ENCODE results near the gene JKAMP.
A peak's percentile ranks its signal among the peaks of the same experiment; 100 is the strongest.
"Not testable (repeated sequence)": the region's sequence is repeated elsewhere in the genome, so short reads cannot be mapped to it uniquely, and the experiment has no call there.

The JKAMP gene

DNA sequence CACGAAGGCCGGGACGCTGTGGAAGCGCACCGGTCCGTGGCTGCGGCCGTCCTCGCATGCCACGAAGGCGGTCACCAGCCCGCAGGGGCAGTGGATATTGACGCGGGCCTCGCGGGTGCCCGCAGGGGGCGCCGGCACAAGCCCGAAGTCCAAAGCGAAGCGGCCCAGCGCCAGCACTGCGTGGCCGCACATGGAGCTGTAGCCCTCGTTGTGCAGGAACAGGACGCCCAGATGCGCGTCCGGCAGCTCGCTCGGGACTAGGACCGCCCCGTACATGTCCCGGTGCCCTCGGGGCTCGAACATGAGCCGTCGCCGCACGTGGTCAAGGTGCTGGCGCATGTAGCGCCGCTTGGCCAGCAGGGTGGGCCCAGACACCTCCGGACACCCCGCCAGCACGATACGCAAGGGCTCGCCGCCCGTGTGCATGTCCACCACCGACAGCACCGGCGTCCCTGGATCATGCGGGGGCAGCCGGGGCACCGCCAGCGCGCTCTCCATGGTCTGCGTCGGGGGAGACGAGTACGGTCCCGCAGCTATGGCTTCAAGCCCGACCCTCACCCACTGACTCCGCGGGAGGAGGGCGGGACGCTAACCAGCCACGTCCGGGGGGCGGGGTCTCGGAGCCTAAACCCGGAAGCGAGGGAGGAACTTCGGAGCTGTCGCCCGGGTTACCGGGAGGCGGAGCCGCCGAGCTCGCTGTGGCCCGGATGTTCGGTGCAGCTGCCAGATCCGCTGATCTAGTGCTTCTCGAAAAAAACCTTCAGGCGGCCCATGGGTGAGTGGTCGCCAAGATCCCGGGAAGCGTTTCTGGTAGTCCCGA lies at the start of gene JKAMP, which contains the start of gene L3HYPDH:
Gene JKAMP (plus strand): TSS at position 699 of the 820 bp plus-strand sequence. CDS start 73 bp downstream, at position 772.
Gene L3HYPDH (minus strand): TSS at position 590 of the 820 bp plus-strand sequence. CDS start 92 bp downstream, at position 498.
- DNase-seq, result peak; percentile 99

GRCh38 chr14:59435101-59435500 lies 49.2 kb upstream of the JKAMP start:
- DNase-seq, result no peak

DNA sequence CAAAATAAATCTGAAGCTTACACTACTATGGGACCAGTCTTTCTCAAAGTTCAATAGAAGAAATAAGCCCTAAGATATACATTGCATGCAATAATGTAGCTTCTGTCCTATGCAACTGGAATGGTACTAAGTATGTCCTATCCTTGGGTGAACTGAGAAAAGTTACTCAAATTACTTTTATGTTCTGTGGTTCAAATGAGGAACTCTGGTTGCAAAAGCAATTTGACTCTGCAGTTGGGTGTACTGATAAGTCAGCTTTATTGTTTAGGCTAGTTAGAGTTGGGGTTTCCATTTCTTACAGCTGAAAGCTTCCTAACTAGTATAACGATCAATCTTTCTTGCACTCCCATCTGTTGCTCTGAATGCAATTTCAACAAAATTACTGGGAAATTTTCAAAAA lies 48.3 kb upstream of the JKAMP start:
- DNase-seq, result no peak

GRCh38 chr14:59438195-59438647 lies 46.1 kb upstream of the JKAMP start:
- DNase-seq, result no peak

DNA sequence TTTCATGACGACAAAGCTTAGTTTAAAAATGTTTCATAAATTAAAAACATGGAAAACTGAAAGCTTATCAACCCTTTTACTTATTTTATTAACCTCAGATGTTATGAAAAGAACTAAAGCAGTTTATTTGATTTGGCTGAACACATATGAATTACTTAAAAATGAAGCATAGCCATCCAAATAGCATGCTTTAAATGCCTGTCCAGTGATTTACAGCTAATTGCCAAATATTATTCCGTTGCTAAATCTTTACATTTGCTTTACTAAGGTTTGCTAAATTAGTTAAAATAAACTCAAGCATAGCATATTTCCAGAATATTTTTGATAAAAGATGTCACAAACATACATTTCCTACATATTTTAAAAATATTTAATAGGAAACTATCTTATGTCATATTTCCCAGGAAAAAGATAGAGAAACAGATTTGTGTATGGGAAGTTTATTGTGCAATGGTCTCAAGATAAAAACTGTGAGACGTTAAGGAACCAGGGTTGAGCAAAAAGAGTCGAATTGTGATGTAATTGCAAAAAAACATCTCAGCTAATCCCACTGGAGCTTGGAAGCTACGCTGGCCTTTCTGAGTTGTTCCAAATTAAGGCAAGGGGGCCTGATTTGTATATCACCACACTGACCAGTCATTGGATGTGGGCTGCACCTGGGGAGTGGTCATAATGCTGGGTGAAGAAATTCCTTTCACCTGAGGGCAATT lies 44.9 kb upstream of the JKAMP start:
- DNase-seq, result no peak

DNA sequence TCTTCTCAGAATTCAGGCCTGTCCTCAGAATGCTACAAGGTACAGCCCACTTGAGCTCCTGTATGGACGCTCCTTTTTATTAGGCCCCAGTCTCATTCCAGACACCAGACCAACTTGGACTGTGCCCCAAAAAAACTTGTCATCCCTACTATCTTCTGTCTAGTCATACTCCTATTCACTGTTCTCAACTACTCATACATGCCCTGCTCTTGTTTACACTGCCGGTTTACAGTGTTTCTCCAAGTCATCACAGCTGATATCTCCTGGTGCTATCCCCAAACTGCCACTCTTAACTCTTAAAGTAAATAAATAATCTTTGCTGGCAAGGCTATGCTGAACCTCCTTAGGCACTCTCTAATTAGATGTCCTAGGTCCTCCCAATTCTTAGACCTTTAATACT lies 35.6 kb upstream of the JKAMP start:
- not testable (repeated sequence) for DNase-seq

- DNase-seq, result no peak
Measured at GRCh38 chr14:59450716-59451115, 33.6 kb upstream of the JKAMP start.

- DNase-seq, result no peak
Measured at GRCh38 chr14:59451849-59452248, 32.5 kb upstream of the JKAMP start.

DNA sequence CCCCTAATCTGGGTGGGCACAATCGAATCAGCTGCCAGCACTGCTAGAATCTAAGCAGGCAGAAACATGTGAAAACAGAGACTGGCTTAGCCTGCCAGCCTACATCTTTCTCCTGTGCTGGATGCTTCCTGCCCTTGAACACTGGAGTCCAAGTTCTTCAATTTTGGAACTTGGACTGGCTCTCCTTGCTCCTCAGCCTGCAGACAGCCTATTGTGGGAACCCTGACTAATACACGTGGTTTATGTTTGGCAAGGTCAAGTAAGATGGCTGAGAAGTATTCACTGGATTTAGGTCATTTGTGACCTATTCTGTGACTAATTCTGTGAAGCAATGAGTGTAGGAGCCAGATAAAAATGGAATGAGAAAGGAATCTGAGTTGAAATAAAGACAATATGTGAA lies 30.2 kb upstream of the JKAMP start:
- no peak for DNase-seq

GRCh38 chr14:59455411-59455810 lies 28.9 kb upstream of the JKAMP start:
- DNase-seq, result no peak

- DNase-seq, result no peak
Measured at GRCh38 chr14:59458486-59458885, 25.8 kb upstream of the JKAMP start.

DNA sequence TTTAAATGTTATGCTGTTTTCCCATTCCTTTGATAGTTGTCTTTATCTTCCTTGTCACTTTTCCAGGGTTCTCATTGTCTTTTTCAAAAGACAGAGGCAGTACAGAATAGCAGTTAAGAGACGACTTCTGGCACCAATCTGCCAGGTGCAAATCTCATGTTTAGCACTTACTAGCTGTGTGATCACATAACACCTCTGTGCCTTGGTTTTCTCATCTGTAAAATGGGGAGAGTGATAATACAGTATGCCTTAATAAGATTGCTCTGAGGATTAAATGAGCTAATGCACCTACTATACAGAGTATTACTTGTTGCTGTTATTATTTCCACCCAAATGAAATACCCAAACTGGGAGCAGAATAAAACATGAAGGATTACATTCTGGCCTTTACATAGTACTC lies 23.9 kb upstream of the JKAMP start:
- DNase-seq, result no peak

DNA sequence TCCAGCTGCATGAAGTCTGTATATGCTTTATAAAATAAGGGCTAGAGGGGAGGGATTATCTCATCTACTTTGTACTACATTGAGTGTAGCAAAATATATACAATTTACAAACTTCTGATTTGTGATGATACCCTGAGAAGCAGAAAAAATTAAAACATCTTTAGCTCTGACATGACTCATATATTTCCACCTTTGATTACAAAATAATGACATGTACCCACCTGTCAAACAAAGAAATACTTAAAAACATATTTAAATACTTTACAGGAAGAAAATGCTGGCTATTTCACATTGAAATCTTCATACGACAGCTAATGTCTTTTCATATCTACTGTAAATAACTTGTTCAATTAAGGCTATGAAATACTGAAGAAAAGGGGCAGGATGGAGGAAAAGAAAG lies 22.4 kb upstream of the JKAMP start:
- no peak for DNase-seq

- DNase-seq, result peak; percentile 74
Measured at GRCh38 chr14:59463787-59464485, 20.4 kb upstream of the JKAMP start.

DNA sequence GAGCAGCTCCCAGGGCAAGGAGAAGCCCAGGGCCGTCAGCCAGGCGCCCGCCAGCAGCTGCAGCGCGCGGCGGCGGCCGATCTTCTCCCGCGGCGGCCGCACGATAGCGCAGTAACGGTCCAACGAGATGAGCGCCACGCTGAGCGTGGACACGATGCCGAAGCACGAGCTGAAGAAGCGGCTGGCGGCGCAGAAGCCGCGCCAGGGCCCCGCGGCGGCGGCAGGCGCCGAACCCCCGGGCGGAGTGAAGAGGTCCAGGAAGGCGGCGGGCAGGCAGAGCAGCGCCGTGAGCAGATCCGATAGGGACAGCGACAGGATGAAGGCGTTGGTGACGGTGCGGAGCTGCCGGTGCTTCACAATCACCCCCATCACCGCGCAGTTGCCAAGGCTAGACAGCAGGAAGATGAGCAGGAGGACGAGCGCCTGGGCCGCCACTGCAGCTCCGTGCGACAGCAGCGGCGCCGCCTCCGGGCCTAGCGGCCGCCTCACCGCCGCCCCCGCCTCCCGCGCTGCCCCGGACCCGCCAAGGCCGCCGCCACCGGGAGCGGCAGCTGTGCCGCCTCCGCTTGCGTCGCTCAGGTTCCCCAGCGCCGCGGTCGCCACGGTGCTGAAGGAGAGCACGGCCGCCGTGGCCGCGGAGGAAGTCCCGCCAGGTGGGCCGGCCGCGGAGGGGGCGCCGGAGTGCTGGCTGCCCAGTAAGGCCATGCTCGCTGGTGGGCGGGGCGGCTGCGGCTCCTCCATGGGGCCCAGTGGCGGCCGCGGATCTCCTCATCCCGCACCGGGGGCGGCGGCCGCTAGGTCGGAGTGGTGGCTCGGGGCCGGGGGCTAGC lies 19.6 kb upstream of the JKAMP start:
- peak; percentile 79 for DNase-seq

DNA sequence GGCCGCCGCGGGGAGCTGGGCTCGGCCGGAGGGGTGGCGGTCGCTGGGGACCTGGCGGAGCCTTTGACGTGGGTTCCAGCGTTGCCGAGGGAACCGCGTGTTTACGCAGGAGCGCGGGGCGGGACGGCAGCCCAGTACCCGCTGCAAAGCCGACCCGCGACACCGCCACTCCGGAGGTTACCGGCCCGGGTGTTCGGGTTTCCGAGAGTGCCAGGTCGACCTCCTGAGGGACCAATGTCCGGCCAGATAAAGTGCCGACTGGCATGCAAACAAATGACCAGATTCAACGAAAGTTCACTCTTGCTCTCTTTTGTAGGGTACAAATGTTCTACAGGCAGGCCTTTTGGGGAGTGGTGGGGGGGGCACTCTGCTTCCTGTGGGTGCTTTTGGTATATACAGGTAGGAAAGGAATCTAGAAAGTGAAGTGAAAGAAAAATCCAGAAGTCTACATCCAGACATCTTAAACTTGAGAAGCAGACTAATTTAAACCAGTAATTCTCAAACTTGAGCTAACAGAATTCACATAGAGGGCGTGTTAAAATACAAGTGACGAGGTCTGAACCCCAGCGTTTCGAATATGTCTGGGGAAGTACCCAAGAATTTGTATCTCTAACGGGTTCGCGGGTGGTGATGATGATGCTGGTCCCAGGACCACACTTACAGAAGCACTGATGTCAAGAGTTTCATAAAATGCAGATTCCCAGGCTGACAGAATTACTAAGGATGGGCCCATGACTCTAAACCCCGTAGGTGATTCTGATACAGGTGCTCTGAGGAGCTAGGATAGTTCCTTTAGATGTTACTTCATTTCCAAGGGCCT lies 18.8 kb upstream of the JKAMP start, which contains the start of gene GPR135:
Gene GPR135 (minus strand): TSS at position 65 of the 820 bp plus-strand sequence. CDS start 154 bp downstream, outside the sequence.
- peak; percentile 73 for DNase-seq

- no peak for DNase-seq
Measured at GRCh38 chr14:59474172-59474571, 10.1 kb upstream of the JKAMP start.

GRCh38 chr14:59475709-59476108 lies 8.6 kb upstream of the JKAMP start:
- no peak for DNase-seq

- no peak for DNase-seq
Measured at GRCh38 chr14:59478540-59478939, 5.8 kb upstream of the JKAMP start.

- no peak for DNase-seq
Measured at GRCh38 chr14:59480166-59480565, 4.2 kb upstream of the JKAMP start.

- DNase-seq, result no peak
Measured at GRCh38 chr14:59481407-59481806, 2.9 kb upstream of the JKAMP start.

Data from activated CD8-positive, alpha-beta memory T cell treated with anti-CD3 and anti-CD28 coated beads for 24 hours (primary cell).